GM19324 (cell line): ENCODE data around the gene NPAS3.
"Not testable (repeated sequence)": the region's sequence is repeated elsewhere in the genome, so short reads cannot be mapped to it uniquely, and the experiment has no call there.

ENCODE experiments used
- ATAC-seq: cut with Tn5 transposase; IDR thresholded peaks from one replicate; pipeline ENCODE4 v1.9.1; 2021; ENCODE audit warnings: mild to moderate bottlenecking, moderate library complexity; ENCODE audit not compliant: unreplicated experiment, low FRiP score

NPAS3 gene

GRCh38 chr14:33065634-33066033 lies 127.0 kb downstream of the NPAS3 start:
- no peak for ATAC-seq

DNA sequence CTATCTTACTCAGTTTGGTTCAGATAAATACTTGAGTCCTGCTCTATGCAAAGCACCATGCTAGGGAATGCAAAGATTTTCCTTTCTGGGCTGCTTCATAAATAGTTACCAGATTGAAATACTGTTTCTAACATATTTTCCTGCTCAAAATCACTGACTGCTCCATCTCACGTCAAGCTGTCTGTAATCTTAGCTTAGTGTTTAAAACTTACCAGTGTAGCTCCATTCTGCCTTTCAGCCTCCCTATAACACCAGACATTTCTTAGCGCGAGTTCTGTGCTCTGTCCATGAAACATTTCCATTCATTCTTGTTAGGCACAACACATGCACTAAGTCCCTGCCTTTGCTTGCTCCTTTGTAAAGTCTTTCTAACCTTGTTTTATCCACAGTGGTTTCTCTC lies 129.4 kb downstream of the NPAS3 start:
- no peak for ATAC-seq

- ATAC-seq = no peak
Measured at GRCh38 chr14:33068626-33069025, 129.9 kb downstream of the NPAS3 start.

- no peak for ATAC-seq
Measured at GRCh38 chr14:33070475-33070874, 131.8 kb downstream of the NPAS3 start.

- ATAC-seq = no peak
Measured at GRCh38 chr14:33073023-33073422, 134.3 kb downstream of the NPAS3 start.

GRCh38 chr14:33081259-33081658 lies 142.6 kb downstream of the NPAS3 start:
- ATAC-seq = no peak

DNA sequence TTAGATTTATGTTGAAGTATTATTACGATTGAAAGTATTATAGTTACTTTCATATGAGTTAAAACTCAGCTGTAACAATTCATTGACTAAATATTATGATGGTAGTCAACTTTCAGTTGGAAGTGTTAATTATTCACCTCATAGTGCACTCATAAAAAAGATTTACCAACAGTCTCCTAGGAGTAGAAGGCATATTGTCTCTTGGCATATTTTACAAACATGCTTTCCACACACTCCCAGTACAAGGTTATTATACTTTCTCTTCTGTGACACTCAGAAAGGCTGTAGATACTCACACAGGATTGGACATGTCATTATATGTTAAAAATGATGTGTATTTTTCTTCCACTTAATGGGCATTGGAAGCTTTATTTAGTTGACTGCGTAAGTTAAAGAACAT lies 147.1 kb downstream of the NPAS3 start:
- ATAC-seq = no peak

GRCh38 chr14:33088274-33088673 lies 149.6 kb downstream of the NPAS3 start:
- ATAC-seq = not testable (repeated sequence)

DNA sequence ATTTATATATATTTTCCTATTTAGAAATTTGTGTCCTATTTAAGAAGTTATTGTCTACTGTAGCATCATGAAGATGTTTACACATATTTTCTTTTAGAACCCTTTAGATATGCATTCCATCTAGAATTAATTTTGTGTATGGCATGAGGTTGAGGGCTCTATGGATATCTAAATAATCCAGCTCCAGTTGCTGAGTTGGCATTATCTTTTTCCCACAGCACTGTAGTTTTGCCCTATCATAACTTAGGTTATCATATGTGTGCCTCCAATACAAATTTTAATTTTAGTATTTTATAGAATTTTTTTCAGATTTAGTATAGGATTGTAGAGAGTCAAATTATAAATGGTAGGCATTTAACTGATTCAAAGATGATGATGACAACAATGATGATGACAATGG lies 159.3 kb downstream of the NPAS3 start:
- no peak for ATAC-seq

DNA sequence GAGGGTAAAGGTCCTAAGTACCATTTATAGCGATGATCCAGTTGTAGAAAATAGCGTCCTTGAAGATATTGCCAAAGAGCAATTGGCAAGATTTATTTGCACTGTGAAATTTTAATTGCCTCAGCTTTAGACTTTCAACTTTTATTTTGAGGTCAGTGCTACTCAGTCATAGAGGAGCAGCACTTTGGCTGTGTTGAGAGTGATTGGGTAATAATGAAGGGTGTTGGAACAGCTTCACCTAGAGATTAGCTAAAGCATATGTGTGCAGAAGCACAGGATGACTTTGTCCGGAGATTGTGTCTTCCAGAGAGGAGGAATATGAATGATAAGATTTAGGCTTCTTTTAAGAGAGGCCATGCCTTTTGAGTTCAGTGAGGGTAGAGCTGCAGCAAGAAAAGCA lies 164.8 kb downstream of the NPAS3 start:
- ATAC-seq = no peak

DNA sequence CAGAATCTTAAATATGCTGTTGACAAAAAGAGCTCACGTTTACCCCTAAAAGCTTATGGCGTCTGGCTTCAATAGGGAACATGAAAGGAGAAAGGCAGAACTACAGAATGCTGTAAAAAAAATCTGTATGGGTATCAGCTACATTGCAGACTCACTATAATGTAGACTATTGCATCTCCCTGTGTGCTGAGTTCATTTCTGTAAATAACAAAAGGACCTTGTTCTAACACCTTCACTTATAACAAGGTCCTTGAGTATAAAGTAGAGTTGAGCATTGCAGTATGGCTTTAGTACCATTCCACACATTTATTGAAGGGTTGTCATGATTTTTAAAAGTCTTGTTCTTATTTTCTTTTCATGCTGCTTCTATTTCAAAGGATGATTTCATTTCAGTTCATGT lies 165.3 kb downstream of the NPAS3 start:
- ATAC-seq = no peak

DNA sequence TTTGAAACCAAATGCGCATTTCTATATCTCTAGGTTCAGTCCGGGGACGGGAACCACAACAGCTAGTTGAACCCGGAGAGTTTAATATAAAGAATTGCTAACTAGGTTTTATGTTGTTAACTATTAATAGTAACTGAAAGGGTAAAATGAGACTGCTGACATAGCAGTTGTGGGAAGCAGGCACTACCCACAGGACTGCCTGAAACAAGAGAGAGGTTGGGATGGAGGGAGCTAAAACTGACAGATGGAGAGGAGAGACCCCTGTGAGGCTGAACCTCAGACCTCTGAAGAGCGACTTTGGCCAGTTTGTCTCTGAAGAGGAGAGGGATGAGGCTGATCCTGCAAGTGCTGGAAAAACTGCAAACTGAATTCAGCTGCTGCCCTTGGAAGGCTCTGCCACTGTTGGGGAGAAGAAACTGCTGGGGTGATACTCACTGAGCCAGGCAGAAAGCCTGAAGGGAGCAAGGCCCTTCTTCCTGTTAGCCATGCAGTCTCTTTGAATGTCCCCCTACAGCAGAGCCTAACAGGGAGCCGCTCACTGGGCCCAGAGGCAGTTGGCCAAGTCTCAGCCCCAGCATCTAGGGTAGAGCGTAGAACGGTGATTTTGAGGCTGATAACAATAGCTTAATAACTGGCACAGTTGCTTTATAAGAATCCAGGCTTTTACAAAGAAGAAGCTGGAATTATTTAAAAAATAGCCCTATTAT lies 172.2 kb downstream of the NPAS3 start:
- no peak for ATAC-seq

GRCh38 chr14:33114331-33114730 lies 175.7 kb downstream of the NPAS3 start:
- no peak for ATAC-seq

DNA sequence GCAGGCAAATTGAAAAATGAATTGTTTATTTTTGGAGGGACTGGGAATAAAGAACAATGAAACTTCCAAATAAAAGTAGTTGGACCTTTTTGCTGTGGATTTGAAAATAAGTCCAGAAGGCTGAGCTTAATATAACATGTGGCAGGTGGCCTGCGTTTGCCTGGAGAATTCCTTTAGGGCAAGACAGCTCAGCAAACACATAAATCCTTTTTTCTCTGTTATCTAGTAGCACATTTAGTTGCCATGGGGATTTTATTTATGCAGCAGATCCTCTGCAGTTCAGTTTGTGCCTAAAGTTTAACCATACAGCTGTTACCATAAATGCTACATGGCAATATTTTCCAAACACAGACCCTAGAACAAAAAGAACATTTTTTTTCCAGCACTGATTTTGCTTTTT lies 180.0 kb downstream of the NPAS3 start:
- ATAC-seq = no peak

GRCh38 chr14:33120341-33120740 lies 181.7 kb downstream of the NPAS3 start:
- ATAC-seq = no peak

DNA sequence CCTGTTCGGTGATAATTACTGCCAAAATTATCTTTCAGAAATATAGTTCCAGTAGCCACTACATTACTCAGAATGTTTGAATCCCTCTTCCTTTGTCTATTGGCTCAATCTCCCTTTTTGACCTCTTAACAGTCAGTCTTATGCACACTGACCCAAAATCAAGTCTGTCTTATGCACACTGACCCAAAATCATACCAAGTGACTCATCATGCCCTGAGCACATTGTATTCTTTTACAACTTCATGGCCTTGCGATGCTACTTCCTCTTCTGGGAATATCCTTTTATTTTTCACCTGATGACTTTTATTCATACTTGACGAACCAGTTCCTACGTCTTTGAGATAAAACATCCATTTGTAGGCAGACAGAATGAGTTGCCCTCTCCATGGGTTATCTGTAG lies 182.3 kb downstream of the NPAS3 start:
- ATAC-seq = no peak

DNA sequence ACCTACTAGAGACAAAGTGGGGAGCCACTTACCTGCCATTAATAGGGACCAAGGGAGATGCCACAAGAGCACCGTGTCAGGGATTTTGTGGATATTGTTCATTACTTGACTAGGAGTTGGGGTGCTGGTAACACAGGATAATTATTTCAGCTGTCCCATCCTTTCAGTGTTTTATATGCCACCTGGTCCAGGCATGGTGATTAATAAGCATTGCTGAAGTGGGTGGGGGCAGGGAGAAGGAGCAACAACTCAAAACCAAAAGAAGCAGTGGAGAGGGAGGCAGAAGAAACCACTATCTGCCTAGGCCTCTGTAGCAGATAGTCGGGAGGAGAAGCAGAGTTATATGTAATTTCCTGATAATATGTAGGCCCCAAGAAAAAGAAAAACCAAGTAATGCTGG lies 184.6 kb downstream of the NPAS3 start:
- ATAC-seq = no peak

GRCh38 chr14:33126433-33126832 lies 187.8 kb downstream of the NPAS3 start:
- ATAC-seq = no peak

GRCh38 chr14:33127531-33127930 lies 188.9 kb downstream of the NPAS3 start:
- ATAC-seq = no peak

DNA sequence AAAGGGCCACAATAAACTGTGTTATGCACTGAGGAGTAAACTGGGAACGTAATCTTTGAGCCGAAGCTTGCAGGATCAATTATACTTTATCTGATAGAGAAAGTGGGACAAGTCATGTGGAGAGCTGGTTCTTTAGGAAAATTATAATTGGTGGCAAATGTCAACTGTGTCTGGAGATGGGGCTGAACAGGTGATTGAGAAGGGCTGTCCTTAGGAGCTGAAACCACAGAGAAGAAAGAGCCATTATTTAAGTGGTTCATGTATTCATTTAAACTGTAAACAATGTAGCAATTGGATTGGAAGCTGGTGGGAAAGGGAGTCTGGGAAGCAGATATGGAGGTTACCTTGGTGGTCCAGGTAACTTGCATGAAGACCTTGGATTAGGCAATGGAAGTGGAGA lies 193.1 kb downstream of the NPAS3 start:
- ATAC-seq = no peak

DNA sequence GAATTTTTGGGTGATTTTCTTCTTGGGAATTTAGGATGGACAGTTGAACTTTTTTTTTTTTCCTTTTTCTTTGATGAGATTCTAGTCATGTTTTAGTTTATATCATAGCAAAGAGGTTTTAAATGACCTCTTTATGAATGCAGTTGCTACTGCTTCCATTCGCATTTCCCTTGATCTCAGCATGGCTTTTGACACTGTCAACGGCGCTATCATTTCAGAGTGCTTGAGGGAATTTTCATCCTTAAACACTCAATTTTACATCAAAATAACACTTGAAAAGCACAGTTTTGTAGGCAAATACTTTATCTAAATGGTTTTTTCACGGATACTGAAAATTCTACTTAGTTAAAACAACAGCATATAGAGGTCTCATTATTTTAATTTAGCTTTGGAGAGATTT lies 195.5 kb downstream of the NPAS3 start:
- no peak for ATAC-seq

DNA sequence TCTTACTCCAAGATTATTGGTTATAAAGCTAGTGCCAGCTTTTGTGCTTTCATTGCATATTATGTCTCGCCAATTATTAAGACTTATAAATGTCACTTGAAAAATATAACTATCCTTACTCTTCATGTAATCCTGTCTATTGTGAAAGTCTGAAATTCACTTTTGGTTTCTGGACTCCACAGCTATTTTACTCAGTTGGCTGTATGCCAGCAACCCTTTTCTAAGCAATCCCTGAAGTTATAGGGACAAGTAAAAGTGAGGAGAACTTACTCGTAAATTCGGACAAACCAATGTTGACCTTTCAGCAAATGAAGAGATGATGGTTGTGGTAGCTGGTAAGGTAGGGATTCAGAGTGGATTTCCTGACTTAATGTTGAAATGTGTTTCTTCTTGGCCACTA lies 196.3 kb downstream of the NPAS3 start:
- ATAC-seq = no peak
